ENCODE measurements around the gene CRTC1. TPM values are rescaled to one million over a fixed set of nuclear protein-coding genes. Genes with fewer than 3 reads are reported as not detected.

The CRTC1 gene
- polyA plus RNA-seq, 12 donors: 9.8 to 29.3 (median 11.7) TPM; not detected in 1

- DNase-seq: no peak
These were observed 61.7 kb downstream of the CRTC1 start for GRCh38 chr19:18745012-18745735.

DNA sequence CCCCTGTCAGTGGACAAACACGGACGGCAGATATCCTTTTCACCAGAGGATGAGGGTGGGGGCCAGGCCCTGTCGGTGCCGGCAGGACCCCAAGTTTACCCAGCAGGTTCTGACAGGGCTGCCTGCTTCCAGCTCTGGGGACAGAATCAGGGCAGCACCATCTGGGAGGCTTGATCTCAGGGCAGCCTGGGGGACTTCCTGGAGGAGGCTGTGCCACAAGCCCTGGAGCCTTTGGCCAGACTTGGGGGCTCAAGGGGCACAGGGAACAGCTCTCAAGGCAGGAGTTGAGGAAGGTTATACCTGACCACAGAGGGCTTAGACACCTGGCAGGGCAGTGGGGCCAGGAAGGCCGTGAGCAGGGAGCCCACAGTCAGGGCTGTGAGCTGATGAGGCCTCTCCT, 62.5 kb downstream of the CRTC1 start:
- no peak for DNase-seq

DNA sequence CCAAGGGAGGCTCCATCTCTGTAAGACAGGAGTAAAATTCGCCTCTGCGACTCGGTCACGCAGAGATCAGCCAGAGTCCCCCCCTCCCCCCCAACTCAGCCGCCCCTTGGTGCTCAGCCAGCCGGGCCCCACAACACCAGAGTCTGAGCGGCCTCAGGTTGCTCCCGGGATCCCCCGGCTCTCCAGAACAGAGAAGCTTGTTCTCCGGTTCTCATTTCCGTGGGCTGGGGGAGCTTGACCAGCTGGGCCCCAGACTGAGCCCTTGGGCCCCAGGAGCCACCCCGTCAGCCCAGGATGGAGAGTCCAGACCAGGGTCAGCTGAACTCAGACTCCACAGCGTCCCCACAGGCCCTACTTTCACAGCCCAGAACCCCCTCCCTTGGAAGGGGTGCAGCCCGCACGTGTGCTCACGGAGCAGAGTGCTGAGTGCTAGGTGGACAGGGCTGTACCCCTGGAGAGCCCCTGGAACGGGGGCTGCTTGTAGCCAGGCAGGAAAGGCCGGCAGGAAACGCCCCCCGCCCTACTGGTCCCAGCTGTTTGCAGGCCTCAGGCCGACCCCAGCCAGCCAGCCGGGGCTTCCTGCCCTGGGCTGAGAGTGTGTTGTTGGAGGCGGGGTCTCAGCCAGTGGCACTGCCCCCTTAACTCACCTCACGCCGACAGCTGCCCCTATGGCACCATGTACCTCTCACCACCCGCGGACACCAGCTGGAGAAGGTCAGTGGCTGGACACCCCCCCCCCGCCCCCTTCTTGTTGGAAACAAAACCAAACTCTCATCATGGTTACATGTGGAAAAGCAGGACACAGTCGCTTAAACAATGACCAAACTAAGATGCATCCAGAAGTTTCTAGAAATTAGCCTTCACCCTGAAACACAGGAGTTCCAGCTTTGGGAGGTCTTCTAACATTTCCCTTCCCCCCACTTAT, 63.2 kb downstream of the CRTC1 start:
- DNase-seq: peak; percentile 64

DNA sequence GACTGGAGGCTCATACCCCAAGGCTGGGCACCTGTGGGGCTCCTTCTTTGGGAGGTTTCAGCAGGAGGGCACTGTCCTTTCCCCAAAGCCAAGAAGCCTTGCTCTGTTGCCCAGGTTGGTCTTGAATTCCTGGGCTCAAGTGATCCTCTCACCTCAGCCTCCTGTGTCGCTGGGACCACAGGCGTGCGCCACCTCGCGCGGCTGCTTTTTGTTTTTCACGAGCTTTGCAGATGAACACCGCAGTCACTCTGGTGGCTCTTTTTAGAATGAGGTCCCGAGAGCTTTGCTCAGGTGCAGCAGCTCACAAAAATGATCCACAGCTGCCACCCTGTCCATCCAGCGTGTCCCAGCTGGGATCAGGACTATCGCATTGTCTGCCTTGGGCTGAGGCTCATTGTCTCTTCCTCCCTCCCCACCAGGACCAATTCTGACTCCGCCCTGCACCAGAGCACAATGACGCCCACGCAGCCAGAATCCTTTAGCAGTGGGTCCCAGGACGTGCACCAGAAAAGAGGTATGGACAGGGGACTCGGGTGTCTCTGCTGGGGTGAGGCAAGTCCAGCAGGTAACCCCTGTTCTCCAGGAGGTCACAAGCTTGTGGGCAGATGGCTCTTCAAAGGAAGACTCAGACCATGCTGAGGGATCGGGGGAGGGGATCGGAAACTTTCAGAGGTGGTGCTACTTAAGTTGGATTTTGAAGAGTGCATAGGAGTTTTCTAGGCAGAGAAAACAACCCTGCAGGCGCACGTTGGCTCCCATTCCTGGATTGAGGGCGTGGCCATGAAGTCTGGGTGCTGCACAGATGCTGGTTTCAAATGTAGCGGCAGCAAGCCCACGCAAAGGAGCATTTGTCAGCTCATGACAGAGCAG, 66.1 kb downstream of the CRTC1 start:
- no peak for DNase-seq

- no peak for DNase-seq
These were observed 67.0 kb downstream of the CRTC1 start for GRCh38 chr19:18750295-18750970.

GRCh38 chr19:18751571-18751970, 68.1 kb downstream of the CRTC1 start:
- DNase-seq: no peak

GRCh38 chr19:18754501-18754900, 71.0 kb downstream of the CRTC1 start:
- DNase-seq: no peak

DNA sequence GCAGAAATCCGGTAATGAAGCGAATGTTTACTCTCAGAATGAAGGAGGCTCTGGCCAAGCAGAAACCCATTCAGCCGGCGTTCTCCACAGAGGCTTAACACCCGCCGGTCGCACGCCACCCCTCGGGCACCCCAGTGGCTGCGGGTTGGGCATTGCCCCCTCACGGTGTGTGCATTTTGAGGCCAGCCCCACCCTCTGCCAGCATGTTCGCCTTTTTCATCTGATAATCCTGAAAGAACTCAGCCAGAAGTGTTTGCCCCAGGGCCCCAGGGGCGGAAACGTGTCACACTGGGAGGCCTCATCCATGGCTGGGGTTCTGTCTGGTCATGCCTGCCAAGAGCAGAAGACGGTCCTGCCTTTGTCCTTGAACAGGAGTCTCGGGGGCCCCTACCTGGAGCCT, 73.4 kb downstream of the CRTC1 start:
- DNase-seq: no peak

GRCh38 chr19:18759304-18759994, 76.0 kb downstream of the CRTC1 start:
- no peak for DNase-seq

- DNase-seq: no peak
These were observed 76.5 kb downstream of the CRTC1 start for GRCh38 chr19:18759995-18760426.

DNA sequence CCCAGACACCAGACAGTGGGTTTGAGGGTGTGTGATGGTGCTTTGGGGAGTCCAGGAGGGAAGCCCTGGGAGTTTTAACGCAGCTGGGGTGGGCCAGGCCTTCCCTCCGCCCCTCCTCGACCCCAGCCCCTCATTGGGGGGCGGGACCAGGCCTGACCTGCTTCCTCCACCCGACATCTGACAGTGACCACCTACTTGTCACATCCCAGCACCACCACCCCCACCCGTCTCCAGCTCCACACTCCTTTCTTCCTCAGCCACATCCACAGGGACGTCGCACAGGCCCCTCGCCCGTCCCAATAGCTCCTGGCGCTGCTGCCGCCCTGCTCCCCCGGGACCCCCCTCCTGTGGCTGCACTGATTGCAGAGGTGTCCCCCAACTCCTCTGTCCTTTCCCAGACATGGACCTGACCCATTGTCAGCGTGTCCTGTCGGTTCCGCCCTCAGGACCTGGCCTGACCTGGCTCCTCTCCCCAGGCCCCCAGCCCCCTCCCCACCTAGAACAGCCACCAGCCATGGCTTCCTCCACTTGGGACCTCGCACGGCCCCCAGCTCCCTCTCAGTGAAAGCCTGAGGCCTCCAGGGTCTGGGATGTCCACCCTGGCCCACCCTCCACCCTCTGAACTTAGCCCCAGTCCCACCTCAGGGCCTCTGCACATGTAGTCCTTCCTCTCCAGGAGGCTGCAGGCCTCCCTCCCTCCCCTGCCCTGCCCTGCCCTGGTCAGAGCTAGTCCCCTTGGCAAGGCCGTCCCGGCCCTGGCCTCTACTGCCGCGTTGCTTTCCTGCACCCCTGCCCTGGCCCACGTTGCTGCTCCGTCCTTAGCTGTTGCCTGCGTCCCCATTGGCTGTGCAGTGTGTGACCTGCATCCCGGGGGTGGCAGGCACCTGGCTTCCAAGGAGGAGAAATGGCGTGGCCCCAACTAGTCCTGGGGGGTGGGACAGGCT, 77.2 kb downstream of the CRTC1 start:
- DNase-seq: no peak

DNA sequence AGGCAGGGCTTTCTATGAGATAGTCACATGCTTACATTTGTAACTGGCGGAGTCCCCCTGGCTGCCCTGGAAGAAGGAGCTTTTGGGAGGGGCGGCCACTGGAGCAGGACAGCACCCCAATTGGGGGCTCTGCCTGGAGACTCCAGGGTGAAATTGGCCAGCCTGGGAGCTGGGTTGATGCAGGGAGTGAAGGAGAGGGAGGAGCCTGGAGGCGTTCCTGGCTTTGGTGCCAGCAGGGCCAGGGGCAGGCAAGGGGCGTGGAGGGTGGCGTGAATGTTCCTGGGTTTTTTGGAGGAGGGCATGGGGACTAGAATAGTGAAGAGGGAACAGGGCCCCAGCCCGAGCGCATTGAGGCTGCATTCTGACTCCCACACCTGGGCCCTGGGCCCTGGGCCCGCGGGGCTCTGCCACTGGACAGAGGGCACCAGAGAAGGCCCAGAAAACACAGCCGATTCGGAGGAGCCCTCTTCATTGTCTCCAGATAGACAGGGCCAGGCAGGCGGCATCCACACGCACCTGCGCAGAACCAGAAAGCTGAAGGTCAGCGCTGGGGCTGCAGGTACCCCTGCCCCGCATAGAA, 78.1 kb downstream of the CRTC1 start:
- DNase-seq: no peak

GRCh38 chr19:18762125-18763023, 78.9 kb downstream of the CRTC1 start:
- peak; percentile 68 for DNase-seq

DNA sequence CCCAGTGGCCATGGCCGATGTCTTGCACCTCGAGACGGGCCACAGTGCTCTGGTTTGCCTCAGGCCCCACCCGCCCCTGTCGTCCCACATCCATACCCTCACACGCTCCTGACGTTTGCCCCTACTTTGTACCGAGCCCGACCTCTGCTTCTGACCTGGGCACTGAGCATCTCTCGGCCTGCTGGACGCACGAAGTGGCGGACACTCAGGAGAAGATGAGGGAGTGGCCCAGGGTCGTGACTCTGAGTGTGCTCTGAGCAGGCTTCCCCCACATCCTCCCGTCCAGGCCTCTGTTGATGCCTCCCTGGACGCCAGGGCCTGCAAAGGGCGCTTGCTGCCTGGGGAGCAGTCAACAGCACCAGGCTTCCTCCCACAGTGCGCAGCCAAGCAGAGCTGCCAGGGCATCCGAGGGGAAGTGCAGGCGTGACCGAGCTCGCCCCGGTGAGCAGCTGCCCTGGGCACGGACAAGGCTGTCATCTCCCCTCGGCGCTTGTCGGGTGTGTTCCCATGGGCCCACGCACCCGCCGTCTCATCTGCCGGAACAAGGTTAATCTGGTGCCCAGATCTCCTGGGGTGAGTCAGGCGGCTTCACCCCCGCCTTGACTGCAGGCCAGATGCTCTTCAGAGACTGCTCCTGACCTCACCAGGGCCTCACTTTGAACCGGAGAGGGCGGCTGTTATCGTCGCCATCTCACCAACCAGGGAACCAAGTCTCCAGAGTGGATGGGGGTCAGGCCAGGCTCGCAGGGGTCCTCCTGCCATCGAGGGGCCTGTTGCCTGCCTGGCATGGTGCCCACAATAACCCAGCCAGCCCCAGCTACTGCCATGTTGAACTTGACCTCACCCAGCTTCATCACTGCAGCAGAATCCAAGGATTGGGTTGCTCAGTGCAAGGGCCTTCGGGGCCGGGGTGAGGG, 80.5 kb downstream of the CRTC1 start:
- DNase-seq: no peak

- DNase-seq: no peak
These were observed 81.1 kb downstream of the CRTC1 start for GRCh38 chr19:18764591-18765051.

DNA sequence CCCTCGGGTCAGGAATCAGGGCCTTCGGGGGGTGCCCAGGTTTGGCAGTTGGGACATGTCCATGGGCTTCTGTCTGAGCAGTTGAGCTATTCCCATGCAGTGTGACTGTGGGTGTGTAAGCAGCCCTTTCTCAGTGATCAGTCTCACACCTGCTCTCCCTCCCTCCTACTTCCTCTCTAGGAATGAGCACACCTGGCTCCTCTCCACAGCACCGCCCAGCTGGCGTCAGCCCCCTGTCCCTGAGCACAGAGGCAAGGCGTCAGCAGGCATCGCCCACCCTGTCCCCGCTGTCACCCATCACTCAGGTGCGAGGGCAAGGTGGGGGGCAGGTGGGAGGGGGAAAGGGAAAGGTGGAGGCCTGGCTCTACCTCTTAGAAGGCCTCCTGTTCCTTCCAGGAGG, 81.7 kb downstream of the CRTC1 start:
- no peak for DNase-seq

Data from muscle of arm (tissue), 12 donors.